GM19240 (cell line): Measurements from ENCODE around the gene PTPN6.

ENCODE experiments used
- DNase-seq: peaks from one replicate; pipeline ENCODE4 v3.0.0; 2011; ENCODE audit warnings: low spot score; ENCODE audit not compliant: insufficient read length

PTPN6 gene

GRCh38 chr12:7008864-7009263, 57.7 kb downstream of the PTPN6 start:
- DNase-seq: no peak

GRCh38 chr12:7009512-7009911, 58.4 kb downstream of the PTPN6 start:
- DNase-seq: no peak
